HEK293 (cell line): Measurements from ENCODE around the gene MBP.
A peak's percentile ranks its signal among the peaks of the same experiment; 100 is the strongest.

ENCODE experiments used
- GLIS1 ChIP-seq: fragments of 450-650 bp; formaldehyde crosslinking; IDR thresholded peaks from 2 replicates; pipeline ENCODE4 v1.5.1; 2016; ENCODE audit warnings: missing biosample characterization, missing genetic modification characterization
- KLF1 ChIP-seq: fragments of 450-650 bp; formaldehyde crosslinking; IDR thresholded peaks from 2 replicates; pipeline ENCODE4 v1.5.1; 2016; ENCODE audit warnings: missing biosample characterization, missing genetic modification characterization
- KLF7 ChIP-seq: fragments of 450-650 bp; formaldehyde crosslinking; IDR thresholded peaks from 2 replicates; pipeline ENCODE4 v1.5.1; 2016; ENCODE audit warnings: missing biosample characterization, missing genetic modification characterization, borderline replicate concordance
- KLF9 ChIP-seq: fragments of 450-650 bp; formaldehyde crosslinking; IDR thresholded peaks from 2 replicates; pipeline ENCODE4 v1.5.1; 2016; ENCODE audit warnings: missing biosample characterization, missing genetic modification characterization, low read depth
- PRDM1 ChIP-seq: fragments of 450-650 bp; formaldehyde crosslinking; IDR thresholded peaks from 2 replicates; pipeline ENCODE4; 2016; ENCODE audit warnings: missing biosample characterization, missing genetic modification characterization
- RBAK ChIP-seq: fragments of 450-650 bp; formaldehyde crosslinking; IDR thresholded peaks from 2 replicates; pipeline ENCODE4 v1.5.1; 2016; ENCODE audit warnings: missing biosample characterization, missing genetic modification characterization
- SCRT2 ChIP-seq: fragments of 450-650 bp; formaldehyde crosslinking; IDR thresholded peaks from 2 replicates; pipeline ENCODE4 v1.5.1; 2016; ENCODE audit warnings: missing biosample characterization, missing genetic modification characterization
- SP2 ChIP-seq: fragments of 450-650 bp; formaldehyde crosslinking; IDR thresholded peaks from 2 replicates; pipeline ENCODE4 v1.5.1; 2016; ENCODE audit warnings: missing biosample characterization, missing genetic modification characterization
- SP3 ChIP-seq: fragments of 450-650 bp; formaldehyde crosslinking; IDR thresholded peaks from 2 replicates; pipeline ENCODE4 v1.5.1; 2016; ENCODE audit warnings: missing biosample characterization, missing genetic modification characterization
- ZBTB20 ChIP-seq: fragments of 450-650 bp; formaldehyde crosslinking; IDR thresholded peaks from 2 replicates; pipeline ENCODE4 v1.5.1; 2016; ENCODE audit warnings: missing biosample characterization, missing genetic modification characterization
- ZBTB8A ChIP-seq: fragments of 450-650 bp; formaldehyde crosslinking; IDR thresholded peaks from 2 replicates; pipeline ENCODE4 v1.5.1; 2016; ENCODE audit warnings: missing biosample characterization, missing genetic modification characterization
- ZFHX2 ChIP-seq: fragments of 450-650 bp; formaldehyde crosslinking; conservative IDR thresholded peaks from 2 replicates; pipeline ENCODE4 v1.5.1; 2016; ENCODE audit warnings: missing biosample characterization, missing genetic modification characterization
- ZNF16 ChIP-seq: fragments of 450-650 bp; formaldehyde crosslinking; IDR thresholded peaks from 2 replicates; pipeline ENCODE4 v1.5.1; 2016; ENCODE audit warnings: low read depth, missing biosample characterization, missing genetic modification characterization
- ZNF184 ChIP-seq: fragments of 450-650 bp; IDR thresholded peaks from 2 replicates; pipeline ENCODE4 v1.5.1; 2018; ENCODE audit warnings: missing biosample characterization, mild to moderate bottlenecking, missing genetic modification characterization
- ZNF37A ChIP-seq: fragments of 450-650 bp; IDR thresholded peaks from 2 replicates; pipeline ENCODE4 v1.5.1; 2018; ENCODE audit warnings: missing biosample characterization, missing genetic modification characterization
- ZNF501 ChIP-seq: fragments of 450-650 bp; formaldehyde crosslinking; IDR thresholded peaks from 2 replicates; pipeline ENCODE4 v1.5.1; 2016; ENCODE audit warnings: missing biosample characterization, missing genetic modification characterization
- ZNF560 ChIP-seq: fragments of 450-650 bp; formaldehyde crosslinking; IDR thresholded peaks from 2 replicates; pipeline ENCODE4 v1.5.1; 2017; ENCODE audit warnings: missing biosample characterization, missing genetic modification characterization, borderline replicate concordance
- ZNF600 ChIP-seq: fragments of 450-650 bp; formaldehyde crosslinking; IDR thresholded peaks from 2 replicates; pipeline ENCODE4 v1.5.1; 2016; ENCODE audit warnings: missing biosample characterization, missing genetic modification characterization
- ZNF658 ChIP-seq: fragments of 450-650 bp; formaldehyde crosslinking; IDR thresholded peaks from 2 replicates; pipeline ENCODE4; 2016; ENCODE audit warnings: missing biosample characterization, missing genetic modification characterization
- ZNF747 ChIP-seq: fragments of 450-650 bp; formaldehyde crosslinking; IDR thresholded peaks from 2 replicates; pipeline ENCODE4 v1.5.1; 2016; ENCODE audit warnings: missing biosample characterization, missing genetic modification characterization
- ZNF776 ChIP-seq: fragments of 450-650 bp; formaldehyde crosslinking; IDR thresholded peaks from 2 replicates; pipeline ENCODE4 v1.5.0; 2017; ENCODE audit warnings: missing biosample characterization, missing genetic modification characterization, borderline replicate concordance
- ZNF777 ChIP-seq: fragments of 450-650 bp; formaldehyde crosslinking; IDR thresholded peaks from 2 replicates; pipeline ENCODE4 v1.5.1; 2017; ENCODE audit warnings: missing biosample characterization, missing genetic modification characterization, borderline replicate concordance
- ZNF792 ChIP-seq: fragments of 450-650 bp; formaldehyde crosslinking; IDR thresholded peaks from 2 replicates; pipeline ENCODE4 v1.5.1; 2016; ENCODE audit warnings: missing biosample characterization, missing genetic modification characterization
- ZXDB ChIP-seq: fragments of 450-650 bp; formaldehyde crosslinking; IDR thresholded peaks from 2 replicates; pipeline ENCODE4 v1.5.1; 2016; ENCODE audit warnings: missing biosample characterization, missing genetic modification characterization
- TF ChIP-seq, protein P1 (sequence below): fragments of 450-650 bp; formaldehyde crosslinking; optimal IDR thresholded peaks from 2 replicates; pipeline ENCODE3; 2016; ENCODE audit warnings: missing biosample characterization, mild to moderate bottlenecking, missing genetic modification characterization
- TF ChIP-seq, protein P2 (sequence below): fragments of 450-650 bp; formaldehyde crosslinking; IDR thresholded peaks from 2 replicates; pipeline ENCODE4 v1.5.1; 2016; ENCODE audit warnings: missing biosample characterization, missing genetic modification characterization
- TF ChIP-seq, protein P3 (sequence below): fragments of 450-650 bp; formaldehyde crosslinking; IDR thresholded peaks from 2 replicates; pipeline ENCODE4 v1.5.1; 2016; ENCODE audit warnings: missing biosample characterization, missing genetic modification characterization
- TF ChIP-seq, protein P4 (sequence below): fragments of 450-650 bp; formaldehyde crosslinking; conservative IDR thresholded peaks from 2 replicates; pipeline ENCODE4 v1.5.1; 2016; ENCODE audit warnings: low read depth, missing biosample characterization, missing genetic modification characterization
- TF ChIP-seq, protein P5 (sequence below): fragments of 450-650 bp; formaldehyde crosslinking; IDR thresholded peaks from 2 replicates; pipeline ENCODE4 v1.5.1; 2016; ENCODE audit warnings: missing biosample characterization, missing genetic modification characterization

Gene MBP

DNA sequence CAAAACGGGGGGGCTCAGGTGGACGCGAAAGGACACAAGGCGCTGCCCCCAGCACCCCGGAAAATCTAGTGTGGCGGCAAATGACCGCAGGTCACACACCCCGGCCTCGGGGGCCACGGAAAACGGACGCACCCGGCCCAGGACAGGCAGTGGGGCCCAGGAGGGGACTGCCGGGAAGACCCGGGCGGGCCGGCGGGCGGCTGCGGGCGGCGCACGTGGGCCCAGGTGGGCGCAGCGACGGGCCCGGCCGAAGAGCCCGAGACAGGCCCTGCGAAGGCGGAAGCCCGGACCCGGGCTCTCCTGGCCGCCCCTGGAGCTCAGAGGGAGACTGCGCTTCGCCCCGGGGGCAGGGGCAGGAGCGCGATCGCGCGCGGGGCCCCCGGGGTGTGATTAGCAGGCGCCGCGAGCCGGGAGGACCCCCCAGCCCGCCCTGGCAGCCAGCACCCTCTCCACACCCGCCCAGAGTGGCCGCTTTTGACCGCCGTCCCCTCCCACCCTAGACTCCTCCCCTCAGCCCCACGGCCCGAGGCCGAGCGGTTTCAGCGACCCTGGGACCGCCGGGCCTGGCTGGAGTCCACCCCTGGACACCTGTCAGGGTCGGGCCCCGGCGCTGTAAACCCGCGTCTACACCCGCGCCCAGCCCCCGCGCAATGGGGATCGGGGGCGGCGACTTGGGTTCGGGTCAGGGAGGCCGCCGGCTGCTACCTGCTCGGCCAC lies 773 bp downstream of the MBP start (continued):
- TF ChIP-seq KLF9 (tag by site-specific recombination) (peak; percentile 52; the same call in 1 of the 2 replicates), ZXDB (tag by site-specific recombination) (peak; percentile 69), ZNF777 (tag by site-specific recombination) (peak; percentile 36; the same call in 1 of the 2 replicates), RBAK (tag by site-specific recombination) (no peak), ZNF16 (tag by site-specific recombination) (no peak), ZNF747 (no peak), SCRT2 (tag by site-specific recombination) (peak; percentile 4; the same call in 1 of the 2 replicates), ZBTB20 (tag by site-specific recombination) (peak; percentile 49; the same call in 1 of the 2 replicates), GLIS1 (tag by site-specific recombination) (peak; percentile 93), ZNF501 (tag by site-specific recombination) (0 out of 2 replicates have a peak, but pooled peaks have one; percentile 62), ZBTB8A (tag by site-specific recombination) (peak; percentile 77), PRDM1 (no peak), ZNF776 (tag by site-specific recombination) (no peak), ZNF560 (tag by site-specific recombination) (no peak), ZNF792 (tag by site-specific recombination) (no peak), ZNF37A (tag by site-specific recombination) (no peak), ZNF184 (tag by site-specific recombination) (no peak), ZNF600 (tag by site-specific recombination) (0 out of 2 replicates have a peak, but pooled peaks have one; percentile 26), KLF7 (tag by site-specific recombination) (0 out of 2 replicates have a peak, but pooled peaks have one; percentile 22), ZFHX2 (tag by site-specific recombination) (peak; percentile 5; the same call in 1 of the 2 replicates), ZNF658 (tag by site-specific recombination) (no peak), SP3 (tag by site-specific recombination) (peak; percentile 48; the same call in 1 of the 2 replicates), KLF1 (tag by site-specific recombination) (0 out of 2 replicates have a peak, but pooled peaks have one; percentile 40), SP2 (tag by site-specific recombination) (peak; percentile 23; the same call in 1 of the 2 replicates)
- TF ChIP-seq, protein P1, sequence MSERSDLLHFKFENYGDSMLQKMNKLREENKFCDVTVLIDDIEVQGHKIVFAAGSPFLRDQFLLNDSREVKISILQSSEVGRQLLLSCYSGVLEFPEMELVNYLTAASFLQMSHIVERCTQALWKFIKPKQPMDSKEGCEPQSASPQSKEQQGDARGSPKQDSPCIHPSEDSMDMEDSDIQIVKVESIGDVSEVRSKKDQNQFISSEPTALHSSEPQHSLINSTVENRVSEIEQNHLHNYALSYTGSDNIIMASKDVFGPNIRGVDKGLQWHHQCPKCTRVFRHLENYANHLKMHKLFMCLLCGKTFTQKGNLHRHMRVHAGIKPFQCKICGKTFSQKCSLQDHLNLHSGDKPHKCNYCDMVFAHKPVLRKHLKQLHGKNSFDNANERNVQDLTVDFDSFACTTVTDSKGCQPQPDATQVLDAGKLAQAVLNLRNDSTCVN (tag by site-specific recombination): no peak
- TF ChIP-seq, protein P2, sequence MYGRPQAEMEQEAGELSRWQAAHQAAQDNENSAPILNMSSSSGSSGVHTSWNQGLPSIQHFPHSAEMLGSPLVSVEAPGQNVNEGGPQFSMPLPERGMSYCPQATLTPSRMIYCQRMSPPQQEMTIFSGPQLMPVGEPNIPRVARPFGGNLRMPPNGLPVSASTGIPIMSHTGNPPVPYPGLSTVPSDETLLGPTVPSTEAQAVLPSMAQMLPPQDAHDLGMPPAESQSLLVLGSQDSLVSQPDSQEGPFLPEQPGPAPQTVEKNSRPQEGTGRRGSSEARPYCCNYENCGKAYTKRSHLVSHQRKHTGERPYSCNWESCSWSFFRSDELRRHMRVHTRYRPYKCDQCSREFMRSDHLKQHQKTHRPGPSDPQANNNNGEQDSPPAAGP (tag by site-specific recombination): 0 out of 2 replicates have a peak, but pooled peaks have one; percentile 20
- TF ChIP-seq, protein P3, sequence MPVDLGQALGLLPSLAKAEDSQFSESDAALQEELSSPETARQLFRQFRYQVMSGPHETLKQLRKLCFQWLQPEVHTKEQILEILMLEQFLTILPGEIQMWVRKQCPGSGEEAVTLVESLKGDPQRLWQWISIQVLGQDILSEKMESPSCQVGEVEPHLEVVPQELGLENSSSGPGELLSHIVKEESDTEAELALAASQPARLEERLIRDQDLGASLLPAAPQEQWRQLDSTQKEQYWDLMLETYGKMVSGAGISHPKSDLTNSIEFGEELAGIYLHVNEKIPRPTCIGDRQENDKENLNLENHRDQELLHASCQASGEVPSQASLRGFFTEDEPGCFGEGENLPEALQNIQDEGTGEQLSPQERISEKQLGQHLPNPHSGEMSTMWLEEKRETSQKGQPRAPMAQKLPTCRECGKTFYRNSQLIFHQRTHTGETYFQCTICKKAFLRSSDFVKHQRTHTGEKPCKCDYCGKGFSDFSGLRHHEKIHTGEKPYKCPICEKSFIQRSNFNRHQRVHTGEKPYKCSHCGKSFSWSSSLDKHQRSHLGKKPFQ (tag by site-specific recombination): no peak
- TF ChIP-seq, protein P4, sequence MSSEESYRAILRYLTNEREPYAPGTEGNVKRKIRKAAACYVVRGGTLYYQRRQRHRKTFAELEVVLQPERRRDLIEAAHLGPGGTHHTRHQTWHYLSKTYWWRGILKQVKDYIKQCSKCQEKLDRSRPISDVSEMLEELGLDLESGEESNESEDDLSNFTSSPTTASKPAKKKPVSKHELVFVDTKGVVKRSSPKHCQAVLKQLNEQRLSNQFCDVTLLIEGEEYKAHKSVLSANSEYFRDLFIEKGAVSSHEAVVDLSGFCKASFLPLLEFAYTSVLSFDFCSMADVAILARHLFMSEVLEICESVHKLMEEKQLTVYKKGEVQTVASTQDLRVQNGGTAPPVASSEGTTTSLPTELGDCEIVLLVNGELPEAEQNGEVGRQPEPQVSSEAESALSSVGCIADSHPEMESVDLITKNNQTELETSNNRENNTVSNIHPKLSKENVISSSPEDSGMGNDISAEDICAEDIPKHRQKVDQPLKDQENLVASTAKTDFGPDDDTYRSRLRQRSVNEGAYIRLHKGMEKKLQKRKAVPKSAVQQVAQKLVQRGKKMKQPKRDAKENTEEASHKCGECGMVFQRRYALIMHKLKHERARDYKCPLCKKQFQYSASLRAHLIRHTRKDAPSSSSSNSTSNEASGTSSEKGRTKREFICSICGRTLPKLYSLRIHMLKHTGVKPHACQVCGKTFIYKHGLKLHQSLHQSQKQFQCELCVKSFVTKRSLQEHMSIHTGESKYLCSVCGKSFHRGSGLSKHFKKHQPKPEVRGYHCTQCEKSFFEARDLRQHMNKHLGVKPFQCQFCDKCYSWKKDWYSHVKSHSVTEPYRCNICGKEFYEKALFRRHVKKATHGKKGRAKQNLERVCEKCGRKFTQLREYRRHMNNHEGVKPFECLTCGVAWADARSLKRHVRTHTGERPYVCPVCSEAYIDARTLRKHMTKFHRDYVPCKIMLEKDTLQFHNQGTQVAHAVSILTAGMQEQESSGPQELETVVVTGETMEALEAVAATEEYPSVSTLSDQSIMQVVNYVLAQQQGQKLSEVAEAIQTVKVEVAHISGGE (tag by site-specific recombination): 0 out of 2 replicates have a peak, but pooled peaks have one; percentile 4
- TF ChIP-seq, protein P5, sequence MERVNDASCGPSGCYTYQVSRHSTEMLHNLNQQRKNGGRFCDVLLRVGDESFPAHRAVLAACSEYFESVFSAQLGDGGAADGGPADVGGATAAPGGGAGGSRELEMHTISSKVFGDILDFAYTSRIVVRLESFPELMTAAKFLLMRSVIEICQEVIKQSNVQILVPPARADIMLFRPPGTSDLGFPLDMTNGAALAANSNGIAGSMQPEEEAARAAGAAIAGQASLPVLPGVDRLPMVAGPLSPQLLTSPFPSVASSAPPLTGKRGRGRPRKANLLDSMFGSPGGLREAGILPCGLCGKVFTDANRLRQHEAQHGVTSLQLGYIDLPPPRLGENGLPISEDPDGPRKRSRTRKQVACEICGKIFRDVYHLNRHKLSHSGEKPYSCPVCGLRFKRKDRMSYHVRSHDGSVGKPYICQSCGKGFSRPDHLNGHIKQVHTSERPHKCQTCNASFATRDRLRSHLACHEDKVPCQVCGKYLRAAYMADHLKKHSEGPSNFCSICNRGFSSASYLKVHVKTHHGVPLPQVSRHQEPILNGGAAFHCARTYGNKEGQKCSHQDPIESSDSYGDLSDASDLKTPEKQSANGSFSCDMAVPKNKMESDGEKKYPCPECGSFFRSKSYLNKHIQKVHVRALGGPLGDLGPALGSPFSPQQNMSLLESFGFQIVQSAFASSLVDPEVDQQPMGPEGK (tag by site-specific recombination): peak; percentile 53
